ENCODE measurements around the gene PPIL1. TPM values are rescaled to one million over a fixed set of nuclear protein-coding genes. Genes with fewer than 3 reads are reported as not detected.
A peak's percentile ranks its signal among the peaks of the same experiment; 100 is the strongest.

Gene PPIL1
- polyA plus RNA-seq, 3 donors, result 2.0 to 7.6 (median 5.9) TPM

GRCh38 chr6:36875250-36875633 lies 639 bp upstream of the PPIL1 start:
- no peak for DNase-seq
- H3K9me3 Mint-ChIP-seq, result peaks cover 0 to 4% (median 0%) of the 10 kb centered on the region in 7 donors
- 11% methylated on average over 2 of the region's 6 CpGs for WGBS (ENCODE audit: insufficient coverage)
- H3K4me3 Mint-ChIP-seq, result peak overlapping the region; percentile 94 to 100
- peaks cover 0 to 5% (median 4%) of the 10 kb centered on the region in 3 donors for H3K27me3 Mint-ChIP-seq (ENCODE audit: low read depth in 3 of 3)
- Histone ChIP-seq H4K20me1 (ENCODE audit: insufficient read depth, low read length) (no peaks in the 10 kb centered on the region), H3K27me3 (ENCODE audit: control insufficient read depth in 2 of 2, insufficient read depth in 2 of 2, low read length in 2 of 2) (no peaks in the 10 kb centered on the region), H2AFZ (ENCODE audit: insufficient read depth, low read depth, low read length, poor library complexity, severe bottlenecking) (peak overlapping the region; percentile 99), H3K27ac (ENCODE audit: low read depth in 1 of 2, low read length in 2 of 2) (peak overlapping the region in 1 of 2 donors; percentile 97), H3K79me2 (ENCODE audit: insufficient read depth, low read length) (peaks cover 32% of the 10 kb centered on the region), H3K4me1 (ENCODE audit: control insufficient read depth in 1 of 2, insufficient read depth in 2 of 2, low read length in 2 of 2) (peaks cover 15 to 23% of the 10 kb centered on the region in 2 donors), H3K9me3 (replicated peaks in 1 of 2; ENCODE audit: control insufficient read depth in 1 of 2, insufficient read depth in 1 of 2, low read length in 2 of 2) (no peaks in the 10 kb centered on the region), H3K4me2 (replicated peaks; ENCODE audit: extremely low read depth, low read length, poor library complexity, severe bottlenecking) (peak overlapping the region; percentile 93), H3K36me3 (replicated peaks in 1 of 2; ENCODE audit: control insufficient read depth in 1 of 2, insufficient read depth in 2 of 2, low read length in 2 of 2) (peaks cover 0 to 15% of the 10 kb centered on the region in 2 donors), H3K9ac (ENCODE audit: insufficient read depth, low read length, poor library complexity, severe bottlenecking) (peak overlapping the region; percentile 92), H3K4me3 (replicated peaks in 1 of 3; ENCODE audit: low read depth in 2 of 3, low read length in 3 of 3) (peak overlapping the region; percentile 90 to 98 (median 98))
- TF ChIP-seq CTCF (IDR thresholded peaks at IDR 0.05), result no peak
- H3K4me1 Mint-ChIP-seq, result peaks cover 25% of the 10 kb centered on the region
- H3K27ac Mint-ChIP-seq, result peak overlapping the region in 6 of 7 donors; percentile 95 to 100 (median 98)
- intact Hi-C loops (cut with micrococcal nuclease), result no loop called here
- H3K36me3 Mint-ChIP-seq, result peaks cover 8 to 9% of the 10 kb centered on the region in 2 donors

GRCh38 chr6:36873612-36874442 lies 776 bp downstream of the PPIL1 start:
- H3K36me3 ChIP-seq (replicated peaks in 1 of 2; ENCODE audit: control insufficient read depth in 1 of 2, insufficient read depth in 2 of 2, low read length in 2 of 2), result peaks cover 6 to 21% of the 10 kb centered on the region in 2 donors
- peak overlapping the region; percentile 99 for H2AFZ ChIP-seq (ENCODE audit: insufficient read depth, low read depth, low read length, poor library complexity, severe bottlenecking)
- peaks cover 0 to 3% (median 3%) of the 10 kb centered on the region in 3 donors for H3K27me3 Mint-ChIP-seq (ENCODE audit: low read depth in 3 of 3)
- peak overlapping the region; percentile 78 to 100 (median 98) for H3K27ac Mint-ChIP-seq
- H3K4me1 ChIP-seq (ENCODE audit: control insufficient read depth in 1 of 2, insufficient read depth in 2 of 2, low read length in 2 of 2), result peaks cover 15 to 23% of the 10 kb centered on the region in 2 donors
- peak overlapping the region; percentile 94 to 100 for H3K4me3 Mint-ChIP-seq
- H3K79me2 ChIP-seq (ENCODE audit: insufficient read depth, low read length), result peaks cover 46% of the 10 kb centered on the region
- DNase-seq, result peak in 2 of 3 donors; percentile 21 to 36
- H3K27ac ChIP-seq (ENCODE audit: low read depth in 1 of 2, low read length in 2 of 2), result peak overlapping the region; percentile 54 to 97
- H3K4me1 Mint-ChIP-seq, result peaks cover 25% of the 10 kb centered on the region
- peaks cover 0 to 4% (median 0%) of the 10 kb centered on the region in 7 donors for H3K9me3 Mint-ChIP-seq
- H3K4me2 ChIP-seq (replicated peaks; ENCODE audit: extremely low read depth, low read length, poor library complexity, severe bottlenecking), result peak overlapping the region; percentile 93
- 20% methylated on average over 1 of the region's 11 CpGs for WGBS (ENCODE audit: insufficient coverage)
- intact Hi-C loops (cut with micrococcal nuclease), result loop anchor here in 1 of 2 donors (1.0 kb wide), 1 partner anchor 9 kb away; no protein-coding TSS in a partner anchor
- H3K27me3 ChIP-seq (ENCODE audit: control insufficient read depth in 2 of 2, insufficient read depth in 2 of 2, low read length in 2 of 2), result no peaks in the 10 kb centered on the region
- peak overlapping the region; percentile 90 to 98 (median 98) for H3K4me3 ChIP-seq (replicated peaks in 1 of 3; ENCODE audit: low read depth in 2 of 3, low read length in 3 of 3)
- peak overlapping the region; percentile 92 for H3K9ac ChIP-seq (ENCODE audit: insufficient read depth, low read length, poor library complexity, severe bottlenecking)
- peaks cover 16 to 21% of the 10 kb centered on the region in 2 donors for H3K36me3 Mint-ChIP-seq
- no peaks in the 10 kb centered on the region for H3K9me3 ChIP-seq (replicated peaks in 1 of 2; ENCODE audit: control insufficient read depth in 1 of 2, insufficient read depth in 1 of 2, low read length in 2 of 2)
- no peak for TF ChIP-seq CTCF (IDR thresholded peaks at IDR 0.05)
- no peaks in the 10 kb centered on the region for H4K20me1 ChIP-seq (ENCODE audit: insufficient read depth, low read length)
